NCI-H2196 treated with DMSO at 0.1 percent for 48 hours (cell line): ENCODE data around the gene CHRDL2.

Experiments
- DNase-seq: peaks from one replicate; lab custom pipeline; 2025; ENCODE audit not compliant: unreplicated experiment; lab: John Stamatoyannopoulos, UW

CHRDL2 gene

GRCh38 chr11:74717221-74717969, 13.8 kb downstream of the CHRDL2 start:
- no peak for DNase-seq

GRCh38 chr11:74714904-74715303, 16.3 kb downstream of the CHRDL2 start:
- no peak for DNase-seq

- no peak for DNase-seq
Measured at GRCh38 chr11:74713686-74714085, 17.5 kb downstream of the CHRDL2 start.

GRCh38 chr11:74710281-74710938, 20.8 kb downstream of the CHRDL2 start:
- no peak for DNase-seq

GRCh38 chr11:74709175-74709574, 22.1 kb downstream of the CHRDL2 start:
- DNase-seq = no peak

GRCh38 chr11:74707602-74708510, 23.4 kb downstream of the CHRDL2 start:
- DNase-seq = no peak

GRCh38 chr11:74707182-74707581, 24.0 kb downstream of the CHRDL2 start:
- DNase-seq = no peak

GRCh38 chr11:74703211-74703610, 28.0 kb downstream of the CHRDL2 start:
- DNase-seq = no peak

- DNase-seq = peak; percentile 18
Measured at GRCh38 chr11:74702383-74703007, 28.7 kb downstream of the CHRDL2 start.

- no peak for DNase-seq
Measured at GRCh38 chr11:74701351-74701750, 29.9 kb downstream of the CHRDL2 start.

GRCh38 chr11:74699615-74700396, 31.4 kb downstream of the CHRDL2 start:
- no peak for DNase-seq

GRCh38 chr11:74697722-74698121, 33.5 kb downstream of the CHRDL2 start:
- DNase-seq = no peak

- no peak for DNase-seq
Measured at GRCh38 chr11:74696939-74697675, 34.1 kb downstream of the CHRDL2 start.

- no peak for DNase-seq
Measured at GRCh38 chr11:74696500-74696899, 34.7 kb downstream of the CHRDL2 start.

- DNase-seq = no peak
Measured at GRCh38 chr11:74695705-74696280, 35.4 kb downstream of the CHRDL2 start.

- no peak for DNase-seq
Measured at GRCh38 chr11:74694136-74694930, 36.9 kb downstream of the CHRDL2 start.

- DNase-seq = no peak
Measured at GRCh38 chr11:74693531-74693930, 37.7 kb downstream of the CHRDL2 start.

- DNase-seq = no peak
Measured at GRCh38 chr11:74691755-74692154, 39.5 kb downstream of the CHRDL2 start.

GRCh38 chr11:74689666-74690065, 41.6 kb downstream of the CHRDL2 start:
- no peak for DNase-seq
